Effector memory CD8-positive, alpha-beta T cell (primary cell): Measurements from ENCODE around the gene S100A12.

Experiments used
- ATAC-seq: fragments of 150-1000 bp; cut with Tn5 transposase; replicated peaks from 2 replicates; pipeline ENCODE4 v1.10.0; 2021; ENCODE audit warnings: mild to moderate bottlenecking, moderate library complexity
- DNase-seq, 3 experiments: peaks; one replicate each; pipeline ENCODE4 v3.0.0; 2021
- H3K27ac Mint-ChIP-seq, 2 donors: one replicate each; pipeline ENCODE4 v1.8.0; 2022; ENCODE audit warnings: mild to moderate bottlenecking in 2 of 2, mixed read lengths in 2 of 2, moderate library complexity in 2 of 2
- H3K27me3 Mint-ChIP-seq, 2 donors: one replicate each; pipeline ENCODE4 v1.8.0; 2022; ENCODE audit warnings: mixed read lengths in 2 of 2
- H3K36me3 Mint-ChIP-seq: one replicate; pipeline ENCODE4 v1.8.0; 2022; ENCODE audit warnings: mild to moderate bottlenecking, moderate library complexity, mixed read lengths; ENCODE audit not compliant: insufficient read depth
- H3K4me1 Mint-ChIP-seq, 2 donors: one replicate each; pipeline ENCODE4 v1.8.0; 2022; ENCODE audit warnings: low read depth in 2 of 2, mixed read lengths in 2 of 2
- H3K4me3 Mint-ChIP-seq, 2 donors: one replicate each; pipeline ENCODE4 v1.8.0; 2022; ENCODE audit warnings: mild to moderate bottlenecking in 2 of 2, mixed read lengths in 2 of 2, moderate library complexity in 2 of 2
- H3K9me3 Mint-ChIP-seq, 2 donors: one replicate each; pipeline ENCODE4 v1.8.0; 2022; ENCODE audit warnings: mixed read lengths in 2 of 2

S100A12 gene

GRCh38 chr1:153337980-153338853, 37.2 kb downstream of the S100A12 start:
- H3K4me1 Mint-ChIP-seq, result peaks cover 0 to 5% of the 10 kb centered on the region in 2 donors
- peaks cover 41 to 49% of the 10 kb centered on the region in 2 donors for H3K27me3 Mint-ChIP-seq
- DNase-seq, result no peak
- no peaks in the 10 kb centered on the region for H3K9me3 Mint-ChIP-seq
- H3K4me3 Mint-ChIP-seq, result no peak overlapping the region
- H3K36me3 Mint-ChIP-seq, result no peaks in the 10 kb centered on the region
- no peak for ATAC-seq
- H3K27ac Mint-ChIP-seq, result no peak overlapping the region

- ATAC-seq (no peak), DNase-seq (no peak)
- no peaks in the 10 kb centered on the region for H3K36me3 Mint-ChIP-seq
- H3K4me3 Mint-ChIP-seq, result no peak overlapping the region
- no peak overlapping the region for H3K27ac Mint-ChIP-seq
- H3K9me3 Mint-ChIP-seq, result no peaks in the 10 kb centered on the region
- peaks cover 0 to 5% of the 10 kb centered on the region in 2 donors for H3K4me1 Mint-ChIP-seq
- peaks cover 34 to 37% of the 10 kb centered on the region in 2 donors for H3K27me3 Mint-ChIP-seq
Measured at GRCh38 chr1:153336650-153337049, 38.8 kb downstream of the S100A12 start.

GRCh38 chr1:153333902-153334301, 41.5 kb downstream of the S100A12 start:
- no peaks in the 10 kb centered on the region for H3K4me1 Mint-ChIP-seq
- no peaks in the 10 kb centered on the region for H3K36me3 Mint-ChIP-seq
- no peak overlapping the region for H3K27ac Mint-ChIP-seq
- ATAC-seq, result no peak
- no peak overlapping the region for H3K4me3 Mint-ChIP-seq
- H3K27me3 Mint-ChIP-seq, result peaks cover 39 to 40% of the 10 kb centered on the region in 2 donors
- H3K9me3 Mint-ChIP-seq, result peaks cover 0 to 13% of the 10 kb centered on the region in 2 donors
- no peak for DNase-seq

GRCh38 chr1:153324912-153325311, 50.5 kb downstream of the S100A12 start:
- DNase-seq (no peak), ATAC-seq (no peak)
- Mint-ChIP-seq H3K4me3 (no peak overlapping the region), H3K4me1 (no peaks in the 10 kb centered on the region), H3K36me3 (no peaks in the 10 kb centered on the region), H3K27ac (no peak overlapping the region), H3K27me3 (peaks cover 46 to 47% of the 10 kb centered on the region in 2 donors), H3K9me3 (peaks cover 0 to 14% of the 10 kb centered on the region in 2 donors)
